Measurements from ENCODE around the gene VPS13D. TPM values are rescaled to one million over a fixed set of nuclear protein-coding genes. Genes with fewer than 3 reads are reported as not detected.
"Not testable (repeated sequence)": the region's sequence is repeated elsewhere in the genome, so short reads cannot be mapped to it uniquely, and the experiment has no call there.

Gene VPS13D
- total RNA-seq, 2 donors from 2014 or later = 54.3 to 56.0 TPM

DNA sequence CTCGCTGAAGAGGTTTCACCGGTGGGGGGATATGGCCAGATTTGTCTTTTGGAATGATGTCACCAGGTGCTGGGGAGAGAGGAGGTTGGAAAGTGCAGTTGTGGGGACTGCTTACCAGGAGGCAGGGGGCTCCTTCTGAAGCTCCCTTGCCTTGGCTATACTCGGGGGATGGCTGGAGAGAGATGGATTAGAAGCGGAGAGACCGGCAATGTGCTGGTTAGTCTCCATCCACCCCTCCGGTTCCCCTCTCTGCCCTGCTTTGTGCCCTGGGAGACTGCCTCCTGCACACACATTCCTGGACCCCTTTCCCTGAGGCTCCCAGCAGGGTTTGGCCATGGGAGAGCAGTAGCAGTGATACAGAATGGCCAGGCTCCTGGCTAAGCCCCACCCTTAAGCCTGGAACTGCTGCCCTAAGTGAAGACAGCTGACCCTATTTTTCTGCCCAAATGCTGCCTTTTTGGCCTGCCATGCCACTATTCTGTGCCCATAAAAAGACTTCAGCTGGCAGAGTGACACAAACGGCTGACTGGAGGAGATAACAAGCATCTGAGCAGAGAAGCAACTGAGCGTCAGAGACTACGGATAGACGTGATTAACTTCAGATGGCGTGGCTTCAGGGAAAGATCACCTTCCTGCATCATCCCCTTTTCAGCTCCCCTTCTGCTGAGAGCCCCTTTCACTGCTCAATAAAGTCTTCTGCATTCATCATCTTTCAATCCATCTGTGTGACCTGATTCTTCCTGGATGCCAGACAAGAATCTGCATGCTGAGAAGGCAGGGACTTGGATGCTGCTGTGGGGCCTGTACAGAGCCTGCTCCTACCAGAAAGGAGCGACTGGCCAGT lies 14.5 kb upstream of the VPS13D start:
- H3K4me1 ChIP-seq = no peaks in the 10 kb centered on the region
- no peak overlapping the region for H3K9ac ChIP-seq (ENCODE audit: low read depth in 2 of 2, low read length in 2 of 2)
- H3K9me3 ChIP-seq = no peaks in the 10 kb centered on the region
- no peaks in the 10 kb centered on the region for H3K36me3 ChIP-seq
- intact Hi-C loops (cut with DNase I) = no loop called here
- no peak overlapping the region for H3K4me3 ChIP-seq
- TF ChIP-seq, protein P1, sequence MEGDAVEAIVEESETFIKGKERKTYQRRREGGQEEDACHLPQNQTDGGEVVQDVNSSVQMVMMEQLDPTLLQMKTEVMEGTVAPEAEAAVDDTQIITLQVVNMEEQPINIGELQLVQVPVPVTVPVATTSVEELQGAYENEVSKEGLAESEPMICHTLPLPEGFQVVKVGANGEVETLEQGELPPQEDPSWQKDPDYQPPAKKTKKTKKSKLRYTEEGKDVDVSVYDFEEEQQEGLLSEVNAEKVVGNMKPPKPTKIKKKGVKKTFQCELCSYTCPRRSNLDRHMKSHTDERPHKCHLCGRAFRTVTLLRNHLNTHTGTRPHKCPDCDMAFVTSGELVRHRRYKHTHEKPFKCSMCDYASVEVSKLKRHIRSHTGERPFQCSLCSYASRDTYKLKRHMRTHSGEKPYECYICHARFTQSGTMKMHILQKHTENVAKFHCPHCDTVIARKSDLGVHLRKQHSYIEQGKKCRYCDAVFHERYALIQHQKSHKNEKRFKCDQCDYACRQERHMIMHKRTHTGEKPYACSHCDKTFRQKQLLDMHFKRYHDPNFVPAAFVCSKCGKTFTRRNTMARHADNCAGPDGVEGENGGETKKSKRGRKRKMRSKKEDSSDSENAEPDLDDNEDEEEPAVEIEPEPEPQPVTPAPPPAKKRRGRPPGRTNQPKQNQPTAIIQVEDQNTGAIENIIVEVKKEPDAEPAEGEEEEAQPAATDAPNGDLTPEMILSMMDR (IDR thresholded peaks at IDR 0.05) = no peak
- H3K27me3 ChIP-seq = no peaks in the 10 kb centered on the region
- no peak overlapping the region for H3K27ac ChIP-seq
- DNase-seq = no peak

DNA sequence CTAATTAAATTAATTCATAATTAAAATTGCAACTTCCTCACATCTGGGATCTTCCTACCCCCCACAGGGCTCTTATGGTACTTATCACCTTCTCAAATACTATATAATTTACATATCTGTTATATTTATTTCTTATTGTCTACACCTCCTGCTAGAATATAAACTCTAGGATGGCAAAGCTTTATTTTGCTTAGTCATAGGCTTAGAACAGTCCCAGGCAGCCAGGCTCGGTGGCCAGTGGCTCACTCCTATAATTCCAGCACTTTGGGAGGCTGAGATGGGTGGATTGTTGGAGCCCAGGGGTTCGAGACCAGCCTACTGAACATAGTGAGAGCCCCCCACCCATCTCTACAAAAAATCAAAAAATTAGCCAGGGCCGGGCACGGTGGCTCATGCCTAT lies 10.0 kb upstream of the VPS13D start:
- Histone ChIP-seq H3K27ac (no peak overlapping the region), H3K9me3 (no peaks in the 10 kb centered on the region), H3K27me3 (no peaks in the 10 kb centered on the region), H3K36me3 (no peaks in the 10 kb centered on the region), H3K4me3 (no peak overlapping the region), H3K4me1 (no peaks in the 10 kb centered on the region), H3K9ac (ENCODE audit: low read depth in 2 of 2, low read length in 2 of 2) (no peak overlapping the region)
- no peak for DNase-seq
- TF ChIP-seq, protein P1 (IDR thresholded peaks at IDR 0.05) = no peak
- intact Hi-C loops (cut with DNase I) = no loop called here

DNA sequence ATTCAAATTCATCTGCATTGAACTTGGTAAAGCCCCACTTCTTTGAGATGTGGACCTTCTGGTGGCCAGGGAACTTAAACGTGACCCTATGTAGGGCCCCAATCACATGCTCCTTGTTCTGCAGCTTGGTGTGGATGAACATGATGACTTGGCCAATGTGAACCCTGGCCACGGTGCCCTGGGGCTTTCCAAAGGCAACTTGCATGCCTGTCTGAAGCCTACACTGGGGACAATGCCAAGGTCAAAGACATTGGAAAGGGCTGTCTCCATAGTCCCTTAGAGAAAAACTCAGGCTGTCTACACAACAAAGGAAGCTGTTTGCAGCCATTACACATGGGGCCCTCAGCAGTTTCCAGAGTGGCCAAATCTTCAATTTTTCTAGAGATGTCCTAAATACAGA lies 8.9 kb upstream of the VPS13D start:
- Histone ChIP-seq H3K36me3 (no peaks in the 10 kb centered on the region), H3K4me1 (no peaks in the 10 kb centered on the region), H3K9me3 (no peaks in the 10 kb centered on the region), H3K27ac (no peak overlapping the region), H3K9ac (ENCODE audit: low read depth in 2 of 2, low read length in 2 of 2) (no peak overlapping the region), H3K4me3 (no peak overlapping the region), H3K27me3 (no peaks in the 10 kb centered on the region)
- no peak for DNase-seq
- TF ChIP-seq, protein P1 (IDR thresholded peaks at IDR 0.05) = no peak
- intact Hi-C loops (cut with DNase I) = no loop called here

DNA sequence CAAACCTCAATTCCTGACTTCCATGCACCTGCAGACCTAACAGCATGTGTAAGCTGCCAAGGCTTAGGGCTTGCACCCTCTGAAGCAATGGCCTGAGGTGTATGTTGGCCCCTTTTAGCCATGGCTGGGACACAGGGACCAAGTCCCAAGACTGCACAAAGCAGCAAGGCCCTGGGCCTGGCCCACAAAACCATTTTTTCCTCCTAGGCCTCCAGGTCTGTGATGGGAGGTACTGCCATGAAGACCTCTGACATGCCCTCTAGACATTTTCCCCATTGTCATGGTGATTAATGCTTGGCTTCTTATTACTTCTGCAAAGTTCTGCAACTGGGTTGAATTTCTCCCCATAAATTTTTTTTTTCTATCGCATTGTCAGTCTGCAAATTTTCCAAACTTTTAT lies 7.1 kb upstream of the VPS13D start:
- intact Hi-C loops (cut with DNase I); DNase-seq; H3K9ac ChIP-seq (ENCODE audit: low read depth in 2 of 2, low read length in 2 of 2); H3K36me3 ChIP-seq; H3K27ac ChIP-seq; H3K9me3 ChIP-seq; H3K27me3 ChIP-seq; H3K4me3 ChIP-seq; H3K4me1 ChIP-seq: not testable (repeated sequence)

DNA sequence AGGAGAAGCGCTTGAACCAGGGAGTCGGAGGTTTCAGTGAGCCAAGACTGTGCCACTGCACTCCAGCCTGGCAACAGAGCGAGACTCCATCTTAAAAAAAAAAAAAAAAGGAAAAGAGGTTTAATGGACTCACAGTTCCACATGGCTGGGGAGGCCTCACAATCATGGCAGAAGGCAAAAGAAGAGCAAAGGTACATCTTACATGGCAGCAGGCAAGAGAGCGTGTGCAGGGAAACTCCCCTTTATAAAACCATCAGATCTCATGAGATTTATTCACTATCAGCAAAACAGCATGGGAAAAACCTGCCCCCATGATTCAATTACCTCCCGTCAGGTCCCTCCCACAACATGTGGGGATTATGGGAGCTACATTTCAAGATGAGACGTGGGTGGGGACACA lies 5.7 kb upstream of the VPS13D start:
- H3K36me3 ChIP-seq; H3K27me3 ChIP-seq; intact Hi-C loops (cut with DNase I); H3K9ac ChIP-seq (ENCODE audit: low read depth in 2 of 2, low read length in 2 of 2); H3K27ac ChIP-seq; H3K4me3 ChIP-seq; DNase-seq; H3K4me1 ChIP-seq; H3K9me3 ChIP-seq: not testable (repeated sequence)

DNA sequence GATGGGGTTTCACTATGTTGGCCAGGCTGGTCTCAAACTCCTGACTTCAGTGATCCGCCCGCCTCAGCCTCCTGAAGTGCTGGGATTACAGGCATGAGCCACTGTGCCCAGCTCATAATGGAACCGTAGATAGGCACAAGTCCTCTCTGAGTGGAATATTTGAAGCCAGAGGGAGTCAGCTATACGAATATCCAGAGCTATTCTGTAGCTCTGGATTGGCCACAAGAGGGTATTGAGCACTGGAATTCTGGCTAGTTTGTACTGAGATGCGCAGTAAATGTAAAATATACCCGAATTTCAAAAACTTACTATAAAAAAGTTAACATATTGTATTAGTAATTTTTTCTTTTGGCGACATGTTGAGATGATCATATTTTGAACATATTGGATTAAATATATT lies 851 bp upstream of the VPS13D start:
- no peaks in the 10 kb centered on the region for H3K36me3 ChIP-seq
- TF ChIP-seq, protein P1 (IDR thresholded peaks at IDR 0.05) = no peak
- H3K4me1 ChIP-seq = peaks cover 4% of the 10 kb centered on the region
- no peaks in the 10 kb centered on the region for H3K27me3 ChIP-seq
- H3K9me3 ChIP-seq = no peaks in the 10 kb centered on the region
- H3K9ac ChIP-seq (ENCODE audit: low read depth in 2 of 2, low read length in 2 of 2) = no peak overlapping the region
- intact Hi-C loops (cut with DNase I) = no loop called here
- no peak overlapping the region for H3K4me3 ChIP-seq
- H3K27ac ChIP-seq = no peak overlapping the region
- no peak for DNase-seq

Data from colonic mucosa (tissue), 4 donors.